Activated CD4-positive, alpha-beta T cell treated with anti-CD3 and anti-CD28 coated beads, Interleukin-2, amount 10 ng/mL, durations not matched to agents 7 days and 5 days (primary cell): ENCODE results near the gene LRFN2. TPM values are rescaled to one million over a fixed set of nuclear protein-coding genes. Genes with fewer than 3 reads are reported as not detected.

Source experiments
- CTCF ChIA-PET: fragments of 350-600 bp; sonication (Branson Sonifier 250); formaldehyde crosslinking; loops from one replicate; lab custom pipeline; 2021; ENCODE audit warnings: antibody characterized with exemption; lab: Charles Lee
- POLR2A ChIA-PET: fragments of 350-600 bp; sonication (Branson Sonifier 250); formaldehyde crosslinking; loops from one replicate; lab custom pipeline; 2021; ENCODE audit warnings: antibody characterized with exemption; lab: Charles Lee
- DNase-seq: peaks from one replicate; pipeline ENCODE4 v3.0.0-alpha.2; 2020
- H3K27ac Mint-ChIP-seq: one replicate; pipeline ENCODE4 v1.8.0; 2021; ENCODE audit warnings: mild to moderate bottlenecking, moderate library complexity, mixed read lengths
- H3K27me3 Mint-ChIP-seq: one replicate; pipeline ENCODE4 v1.8.0; 2021; ENCODE audit warnings: mixed read lengths
- H3K36me3 Mint-ChIP-seq: one replicate; pipeline ENCODE4 v1.8.0; 2021; ENCODE audit warnings: low read depth, mixed read lengths
- H3K4me1 Mint-ChIP-seq: one replicate; pipeline ENCODE4 v1.8.0; 2021; ENCODE audit warnings: mixed read lengths
- H3K4me3 Mint-ChIP-seq: one replicate; pipeline ENCODE4 v1.8.0; 2021; ENCODE audit warnings: mild to moderate bottlenecking, moderate library complexity, mixed read lengths
- H3K9me3 Mint-ChIP-seq: one replicate; pipeline ENCODE4 v1.8.0; 2021; ENCODE audit warnings: mixed read lengths
- total RNA-seq, 2 experiments: library from RNA; stranded (reverse); gene quantifications; one replicate each; pipeline ENCODE4 v1.2.3, GENCODE V29; 2021

The LRFN2 gene
- total RNA-seq, 2 experiments from 2014 or later: 0.08 to 0.25 TPM

GRCh38 chr6:40343877-40344565 is 243.1 kb downstream of the LRFN2 start:
- no peaks in the 10 kb centered on the region for H3K27me3 Mint-ChIP-seq
- peaks cover 9% of the 10 kb centered on the region for H3K4me1 Mint-ChIP-seq
- peak overlapping the region; percentile 21 for H3K27ac Mint-ChIP-seq
- POLR2A ChIA-PET: no interaction called here
- CTCF ChIA-PET: interaction anchor here (1.5 kb wide), 1 partner anchor 11 kb away, joined by 4 read pairs; no protein-coding TSS in a partner anchor
- no peaks in the 10 kb centered on the region for H3K9me3 Mint-ChIP-seq
- H3K4me3 Mint-ChIP-seq: no peak overlapping the region
- no peak for DNase-seq
- H3K36me3 Mint-ChIP-seq: no peaks in the 10 kb centered on the region

- DNase-seq: no peak
- H3K36me3 Mint-ChIP-seq: no peaks in the 10 kb centered on the region
- peaks cover 9% of the 10 kb centered on the region for H3K4me1 Mint-ChIP-seq
- H3K9me3 Mint-ChIP-seq: no peaks in the 10 kb centered on the region
- CTCF ChIA-PET: interaction anchor here (1.5 to 2.0 kb wide), 2 partner anchors 10 to 15 kb away, joined by 4 to 5 read pairs; no protein-coding TSS in a partner anchor
- H3K4me3 Mint-ChIP-seq: no peak overlapping the region
- H3K27ac Mint-ChIP-seq: no peak overlapping the region
- POLR2A ChIA-PET: no interaction called here
- no peaks in the 10 kb centered on the region for H3K27me3 Mint-ChIP-seq
These were observed 243.8 kb downstream of the LRFN2 start for GRCh38 chr6:40343318-40343876.

- DNase-seq: no peak
- Mint-ChIP-seq H3K27me3 (peaks cover 3% of the 10 kb centered on the region), H3K27ac (no peak overlapping the region), H3K4me1 (peaks cover 9% of the 10 kb centered on the region), H3K4me3 (no peak overlapping the region), H3K36me3 (no peaks in the 10 kb centered on the region), H3K9me3 (no peaks in the 10 kb centered on the region)
- ChIA-PET POLR2A (no interaction called here), CTCF (interaction anchor here (1.5 to 2.0 kb wide), 2 partner anchors 10 to 15 kb away, joined by 4 to 5 read pairs; no protein-coding TSS in a partner anchor)
These were observed 244.4 kb downstream of the LRFN2 start for GRCh38 chr6:40342723-40343122.

- Mint-ChIP-seq H3K36me3 (no peaks in the 10 kb centered on the region), H3K4me3 (no peak overlapping the region), H3K9me3 (no peaks in the 10 kb centered on the region), H3K27me3 (peaks cover 3% of the 10 kb centered on the region), H3K27ac (no peak overlapping the region), H3K4me1 (peaks cover 9% of the 10 kb centered on the region)
- POLR2A ChIA-PET: interaction anchor here (0.6 kb wide), 1 partner anchor 865 kb away, joined by 3 read pairs; no protein-coding TSS in a partner anchor
- no peak for DNase-seq
- CTCF ChIA-PET: interaction anchor here (2.0 kb wide), 1 partner anchor 14 kb away, joined by 5 read pairs; no protein-coding TSS in a partner anchor
These were observed 245.4 kb downstream of the LRFN2 start for GRCh38 chr6:40341726-40342125.
